GM06990 (cell line): ENCODE results near the gene PRR23E.

Experiments used
- DNase-seq: peaks from one replicate; pipeline ENCODE4 v3.0.0-alpha.2; 2011; ENCODE audit not compliant: insufficient read length; ENCODE audit errors: extremely low read depth
- H3K27me3 ChIP-seq: replicated peaks from 2 replicates; pipeline ENCODE4 v1.6.0; 2011; ENCODE audit warnings: low read length; ENCODE audit not compliant: control insufficient read depth, insufficient read depth
- H3K36me3 ChIP-seq: 2 replicates; pipeline ENCODE4 v1.5.1; 2011; ENCODE audit warnings: low read length; ENCODE audit not compliant: control insufficient read depth, insufficient read depth
- H3K4me3 ChIP-seq: replicated peaks from 2 replicates; pipeline ENCODE4 v1.5.1; 2011; ENCODE audit warnings: low read depth, mild to moderate bottlenecking, control low read depth, low read length
- CTCF ChIP-seq: IDR thresholded peaks from 2 replicates; pipeline ENCODE4 v1.5.1; 2011; ENCODE audit warnings: low read length, control low read depth, mild to moderate bottlenecking, inconsistent platforms; ENCODE audit not compliant: insufficient read depth, poor library complexity, severe bottlenecking

PRR23E gene

GRCh38 chr3:127165694-127166485, 27.0 kb upstream of the PRR23E start:
- no peaks in the 10 kb centered on the region; the same call in 1 of the 2 replicates for H3K27me3 ChIP-seq
- TF ChIP-seq CTCF: no peak
- no peaks in the 10 kb centered on the region for H3K36me3 ChIP-seq
- no peak overlapping the region for H3K4me3 ChIP-seq
- no peak for DNase-seq

- Histone ChIP-seq H3K4me3 (no peak overlapping the region), H3K36me3 (no peaks in the 10 kb centered on the region), H3K27me3 (peaks cover 1% of the 10 kb centered on the region)
- no peak for DNase-seq
- TF ChIP-seq CTCF: no peak
Measured at GRCh38 chr3:127166501-127167065, 26.3 kb upstream of the PRR23E start.

- Histone ChIP-seq H3K4me3 (no peak overlapping the region), H3K36me3 (no peaks in the 10 kb centered on the region), H3K27me3 (peaks cover 1% of the 10 kb centered on the region)
- no peak for DNase-seq
- TF ChIP-seq CTCF: no peak
Measured at GRCh38 chr3:127167315-127168043, 25.5 kb upstream of the PRR23E start.

GRCh38 chr3:127168271-127168670, 24.7 kb upstream of the PRR23E start:
- no peak overlapping the region for H3K4me3 ChIP-seq
- no peak for DNase-seq
- H3K27me3 ChIP-seq: peaks cover 1% of the 10 kb centered on the region
- TF ChIP-seq CTCF: no peak
- no peaks in the 10 kb centered on the region for H3K36me3 ChIP-seq

GRCh38 chr3:127170814-127171213, 22.1 kb upstream of the PRR23E start:
- Histone ChIP-seq H3K27me3 (peaks cover 1% of the 10 kb centered on the region), H3K4me3 (no peak overlapping the region), H3K36me3 (no peaks in the 10 kb centered on the region)
- no peak for TF ChIP-seq CTCF
- no peak for DNase-seq
